Activated CD8-positive, alpha-beta memory T cell treated with anti-CD3 and anti-CD28 coated beads, Interleukin-2, amount 10 ng/mL, durations not matched to agents 7 days and 5 days (primary cell): ENCODE measurements around the gene LTB. TPM values are rescaled to one million over a fixed set of nuclear protein-coding genes. Genes with fewer than 3 reads are reported as not detected.

Source experiments
- ATAC-seq: fragments of 150-1000 bp; cut with Tn5 transposase; one replicate; pipeline ENCODE4 v1.10.0; 2021; ENCODE audit warnings: moderate library complexity
- CTCF ChIA-PET: fragments of 350-600 bp; sonication (Branson Sonifier 250); formaldehyde crosslinking; loops from one replicate; lab custom pipeline; 2021; ENCODE audit warnings: antibody characterized with exemption; lab: Charles Lee
- DNase-seq: peaks from one replicate; pipeline ENCODE4 v3.0.0-alpha.2; 2020
- H3K27ac Mint-ChIP-seq: one replicate; pipeline ENCODE4 v1.8.0; 2021; ENCODE audit warnings: mild to moderate bottlenecking, mixed read lengths
- H3K27me3 Mint-ChIP-seq: one replicate; pipeline ENCODE4 v1.8.0; 2021; ENCODE audit warnings: mixed read lengths
- H3K36me3 Mint-ChIP-seq: one replicate; pipeline ENCODE4 v1.8.0; 2021; ENCODE audit warnings: mild to moderate bottlenecking, mixed read lengths
- H3K4me1 Mint-ChIP-seq: one replicate; pipeline ENCODE4 v1.8.0; 2021; ENCODE audit warnings: mixed read lengths
- H3K4me3 Mint-ChIP-seq: one replicate; pipeline ENCODE4 v1.8.0; 2021; ENCODE audit warnings: mild to moderate bottlenecking, moderate library complexity, mixed read lengths
- H3K9me3 Mint-ChIP-seq: one replicate; pipeline ENCODE4 v1.8.0; 2022; ENCODE audit warnings: low read depth, mixed read lengths
- total RNA-seq, 2 experiments: library from RNA; stranded (reverse); gene quantifications; one replicate each; pipeline ENCODE4 v1.2.3, GENCODE V29; 2021

The LTB gene
- total RNA-seq, 2 experiments from 2014 or later = 608 to 839 TPM

DNA sequence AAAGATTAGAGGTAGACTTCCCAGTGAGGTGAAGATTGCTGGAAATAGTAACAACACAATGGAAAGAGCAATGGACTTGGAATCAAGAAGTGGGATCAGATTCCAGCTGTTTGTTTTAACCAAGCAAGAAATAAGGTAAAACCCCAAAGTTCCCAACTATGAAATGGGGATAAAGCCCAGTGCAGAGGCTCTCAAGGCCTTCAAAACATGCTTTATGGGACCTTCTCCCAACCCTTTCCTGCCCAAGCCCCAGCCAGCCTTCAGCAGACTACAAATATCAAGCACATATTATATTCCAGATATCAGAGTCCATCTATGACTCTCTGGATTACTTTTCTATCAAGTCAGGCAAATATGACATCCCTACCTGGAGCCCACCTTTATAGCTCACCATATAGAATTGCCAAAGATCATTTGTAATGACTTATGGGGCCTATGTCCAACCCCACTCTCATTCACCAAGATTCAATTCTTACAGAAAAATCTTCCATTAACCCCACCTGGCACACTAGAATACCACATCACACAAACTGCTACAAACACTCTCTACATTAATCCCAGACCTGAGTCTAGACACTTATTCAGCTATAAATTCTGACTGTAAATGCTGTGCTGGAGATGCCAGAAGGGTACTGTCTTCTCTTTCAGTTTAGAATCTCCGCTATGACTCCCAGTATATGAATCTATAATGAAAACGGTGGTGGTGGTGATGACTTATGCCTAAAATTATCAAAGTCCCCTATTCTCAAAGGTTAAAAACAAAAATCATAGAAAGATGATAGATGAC, 46.5 kb downstream of the LTB start:
- peaks cover 59% of the 10 kb centered on the region for H3K4me1 Mint-ChIP-seq
- H3K4me3 Mint-ChIP-seq = no peak overlapping the region
- ATAC-seq (no peak), DNase-seq (no peak)
- H3K36me3 Mint-ChIP-seq = peaks cover 83% of the 10 kb centered on the region
- no peaks in the 10 kb centered on the region for H3K27me3 Mint-ChIP-seq
- no peak overlapping the region for H3K27ac Mint-ChIP-seq
- CTCF ChIA-PET = no interaction called here
- no peaks in the 10 kb centered on the region for H3K9me3 Mint-ChIP-seq

DNA sequence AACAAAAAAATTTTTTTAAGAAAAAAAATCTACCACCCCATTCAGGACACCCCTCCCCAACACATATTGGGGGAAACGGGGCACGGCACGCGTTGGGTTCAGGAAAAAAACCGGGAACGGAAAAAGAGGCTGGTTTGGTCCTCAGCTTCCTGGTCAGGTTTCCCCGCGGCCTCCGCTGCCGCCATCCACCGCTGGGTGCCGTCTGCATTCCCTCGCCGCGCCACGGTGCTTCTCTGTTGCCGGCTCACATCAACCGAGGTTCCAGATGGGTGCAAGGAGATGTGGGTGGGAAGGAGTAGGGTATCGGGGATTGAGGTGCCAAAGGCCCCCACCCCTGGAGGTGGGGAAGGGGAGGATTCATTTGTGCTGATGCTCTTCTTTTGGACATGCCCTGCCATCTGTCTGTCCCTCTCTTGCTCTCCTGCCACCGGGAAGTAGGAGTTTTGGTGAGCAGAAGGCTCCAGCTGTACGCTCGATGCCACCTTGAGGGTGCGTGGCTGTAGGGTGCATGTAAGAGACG, 47.6 kb downstream of the LTB start:
- no peak for ATAC-seq
- Mint-ChIP-seq H3K4me1 (peaks cover 51% of the 10 kb centered on the region), H3K27ac (no peak overlapping the region), H3K27me3 (no peaks in the 10 kb centered on the region), H3K36me3 (peaks cover 82% of the 10 kb centered on the region), H3K9me3 (no peaks in the 10 kb centered on the region), H3K4me3 (no peak overlapping the region)
- no peak for DNase-seq
- CTCF ChIA-PET = interaction anchor here (1.0 kb wide), 1 partner anchor 41 kb away, joined by 3 read pairs; no protein-coding TSS in a partner anchor

DNA sequence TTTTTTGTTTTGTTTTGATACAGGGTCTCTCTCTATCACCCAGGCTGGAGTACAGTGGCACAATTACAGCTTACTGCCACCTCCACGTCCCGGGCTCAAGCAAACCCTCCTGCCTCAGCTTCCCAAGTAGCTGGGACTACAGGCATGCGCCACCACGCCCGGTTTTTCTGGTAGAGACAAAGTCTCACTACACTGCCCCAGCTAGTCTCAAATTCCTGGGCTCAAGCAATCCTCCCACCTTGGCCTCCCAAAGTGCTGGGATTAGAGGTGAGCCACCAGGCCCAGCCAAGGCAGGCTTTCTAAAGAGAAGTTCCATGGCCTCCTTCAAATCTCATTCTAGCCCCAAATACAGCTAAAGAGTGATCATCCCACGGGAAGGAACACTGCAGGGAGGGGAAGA, 48.2 kb downstream of the LTB start:
- ATAC-seq (no peak), DNase-seq (no peak)
- Mint-ChIP-seq H3K27me3 (no peaks in the 10 kb centered on the region), H3K4me1 (peaks cover 45% of the 10 kb centered on the region), H3K36me3 (peaks cover 76% of the 10 kb centered on the region), H3K4me3 (no peak overlapping the region), H3K27ac (no peak overlapping the region), H3K9me3 (no peaks in the 10 kb centered on the region)
- CTCF ChIA-PET = interaction anchor here (1.0 kb wide), 1 partner anchor 40 kb away, joined by 3 read pairs; no protein-coding TSS in a partner anchor

DNA sequence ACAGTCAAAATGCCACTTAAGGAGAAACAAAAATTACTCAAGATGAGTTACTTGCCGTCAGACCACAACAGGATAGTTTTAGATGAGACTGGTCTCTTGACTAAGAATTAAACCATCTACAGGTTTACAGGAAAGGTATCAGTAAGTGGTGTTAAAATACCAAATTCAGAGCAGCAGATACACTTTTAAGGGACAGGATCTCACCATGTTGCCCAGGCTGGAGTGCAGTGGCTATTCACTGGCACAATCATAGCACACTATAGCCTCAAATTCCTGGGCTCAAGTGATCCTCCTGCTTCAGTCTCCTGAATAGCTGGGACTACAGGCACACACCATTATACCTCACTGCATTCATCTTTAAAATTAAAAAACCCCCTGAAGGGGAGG, 48.8 kb downstream of the LTB start:
- Mint-ChIP-seq H3K27ac (peak overlapping the region; percentile 42), H3K27me3 (no peaks in the 10 kb centered on the region), H3K9me3 (no peaks in the 10 kb centered on the region), H3K4me1 (peaks cover 39% of the 10 kb centered on the region), H3K4me3 (no peak overlapping the region), H3K36me3 (peaks cover 71% of the 10 kb centered on the region)
- no peak for DNase-seq
- CTCF ChIA-PET = no interaction called here
- no peak for ATAC-seq

DNA sequence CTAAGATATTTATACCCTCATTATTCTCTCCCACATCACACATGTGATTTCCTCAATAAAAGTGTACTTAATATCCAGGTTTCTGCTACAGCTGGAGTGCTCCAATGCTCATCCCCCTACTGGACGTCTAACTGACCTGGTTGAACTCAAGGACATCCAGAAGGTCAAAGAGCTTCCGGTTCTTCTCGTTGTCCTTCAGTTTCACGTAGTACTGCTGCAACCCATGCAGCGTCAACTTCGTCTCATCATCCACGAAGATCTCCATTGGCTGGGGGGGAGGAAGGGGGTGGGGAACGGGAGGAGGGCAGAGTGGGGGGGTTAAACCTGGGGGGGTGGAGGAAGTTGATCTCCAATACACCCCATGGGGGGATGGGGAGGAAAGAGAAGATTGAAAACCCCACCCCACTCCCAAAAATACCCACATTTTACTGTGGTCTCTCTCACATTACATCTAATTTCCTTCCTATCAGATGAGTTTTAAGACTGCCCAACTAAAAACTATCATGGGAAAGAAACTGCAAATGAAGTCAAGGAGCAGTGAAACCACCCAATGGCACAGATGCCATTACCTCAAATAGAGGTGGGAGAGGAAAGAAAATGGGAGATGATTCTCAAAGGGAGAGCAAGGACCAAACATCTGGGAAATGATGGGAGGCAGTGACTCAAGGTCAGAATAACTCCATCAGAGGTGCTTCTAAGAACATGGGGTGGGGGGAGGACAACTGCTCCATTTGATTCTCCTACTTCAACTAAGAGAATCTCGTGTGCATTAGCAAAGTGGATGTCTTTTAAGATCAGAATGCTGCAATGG, 49.4 kb downstream of the LTB start:
- Mint-ChIP-seq H3K27me3 (no peaks in the 10 kb centered on the region), H3K9me3 (no peaks in the 10 kb centered on the region), H3K36me3 (peaks cover 67% of the 10 kb centered on the region), H3K27ac (peak overlapping the region; percentile 33), H3K4me3 (no peak overlapping the region), H3K4me1 (peaks cover 35% of the 10 kb centered on the region)
- CTCF ChIA-PET = interaction anchor here (1.1 kb wide), 1 partner anchor 38 kb away, joined by 3 read pairs; no protein-coding TSS in a partner anchor
- ATAC-seq (no peak), DNase-seq (no peak)

- H3K27me3 Mint-ChIP-seq = no peaks in the 10 kb centered on the region
- H3K4me3 Mint-ChIP-seq = no peak overlapping the region
- no peaks in the 10 kb centered on the region for H3K9me3 Mint-ChIP-seq
- H3K4me1 Mint-ChIP-seq = peaks cover 31% of the 10 kb centered on the region
- no peak overlapping the region for H3K27ac Mint-ChIP-seq
- CTCF ChIA-PET = interaction anchor here (1.0 to 1.1 kb wide), 3 partner anchors 9 to 71 kb away, joined by 3 to 5 read pairs (median 3); partner anchors contain the start of gene DDX39B
- ATAC-seq (no peak), DNase-seq (no peak)
- H3K36me3 Mint-ChIP-seq = peaks cover 62% of the 10 kb centered on the region
Measured at GRCh38 chr6:31531771-31532643, 50.2 kb downstream of the LTB start.

- peaks cover 24% of the 10 kb centered on the region for H3K4me1 Mint-ChIP-seq
- H3K27ac Mint-ChIP-seq = no peak overlapping the region
Measured at GRCh38 chr6:31531162-31531561, 51.1 kb downstream of the LTB start.

GRCh38 chr6:31530659-31531058, 51.6 kb downstream of the LTB start:
- Mint-ChIP-seq H3K27ac (no peak overlapping the region), H3K4me1 (peaks cover 19% of the 10 kb centered on the region), H3K27me3 (no peaks in the 10 kb centered on the region), H3K9me3 (no peaks in the 10 kb centered on the region), H3K36me3 (peaks cover 50% of the 10 kb centered on the region), H3K4me3 (no peak overlapping the region)
- DNase-seq (no peak), ATAC-seq (no peak)
- CTCF ChIA-PET = no interaction called here

More at GRCh38 chr6:31531162-31531561, 51.1 kb downstream of the LTB start:
- Mint-ChIP-seq H3K36me3 (peaks cover 55% of the 10 kb centered on the region), H3K9me3 (no peaks in the 10 kb centered on the region), H3K4me3 (no peak overlapping the region), H3K27me3 (no peaks in the 10 kb centered on the region)
- CTCF ChIA-PET = interaction anchor here (1.0 to 1.1 kb wide), 2 partner anchors 10 to 72 kb away, joined by 3 to 5 read pairs; partner anchors contain the start of gene DDX39B
- ATAC-seq = no peak
- no peak for DNase-seq

Other genes with a start within 250 kb of the LTB start
- gene HLA-B, start 225.2 kb downstream of the LTB start, total RNA-seq = 1,000 to 10,000 TPM; 4,786 to 5,045 TPM
- gene MICA, start 178.8 kb downstream of the LTB start, total RNA-seq = 10 to 100 TPM; 15.6 to 24.7 TPM
- gene MICB, start 84.3 kb downstream of the LTB start, total RNA-seq = 10 to 100 TPM; 44.1 to 63.8 TPM
- not detected for gene MCCD1, start 53.5 kb downstream of the LTB start, total RNA-seq
- gene DDX39B, start 40.4 kb downstream of the LTB start, total RNA-seq = 100 to 1,000 TPM; 495 to 503 TPM
- 1 to 10 TPM; 1.0 to 3.8 TPM for gene ATP6V1G2, start 35.8 kb downstream of the LTB start, total RNA-seq
- gene NFKBIL1, start 34.8 kb downstream of the LTB start, total RNA-seq = 10 to 100 TPM; 13.6 to 16.2 TPM
- 10 to 100 TPM; 21.8 to 70.0 TPM for gene LTA, start 10.1 kb downstream of the LTB start, total RNA-seq
- 10 to 100 TPM; 58.8 to 65.1 TPM for gene TNF, start 6.9 kb downstream of the LTB start, total RNA-seq
- gene LST1, start 3.9 kb upstream of the LTB start, total RNA-seq = 100 to 1,000 TPM in 1 of 2 experiments, 10 to 100 TPM in 1; 71.6 to 109 TPM
- gene NCR3, start 10.6 kb upstream of the LTB start, total RNA-seq = 100 to 1,000 TPM; 137 to 152 TPM
- gene AIF1, start 32.8 kb upstream of the LTB start, total RNA-seq = 10 to 100 TPM; 47.4 to 63.4 TPM
- gene PRRC2A, start 38.3 kb upstream of the LTB start, total RNA-seq = 100 to 1,000 TPM; 265 to 286 TPM
- 100 to 1,000 TPM; 243 to 245 TPM for gene BAG6, start 70.2 kb upstream of the LTB start, total RNA-seq
- gene APOM, start 73.5 kb upstream of the LTB start, total RNA-seq = 1 to 10 TPM; 1.9 to 3.7 TPM
- gene C6orf47, start 78.4 kb upstream of the LTB start, total RNA-seq = 10 to 100 TPM; 24.7 to 27.2 TPM
- 10 to 100 TPM; 34.9 to 41.6 TPM for gene GPANK1, start 82.6 kb upstream of the LTB start, total RNA-seq
- 100 to 1,000 TPM; 206 to 236 TPM for gene CSNK2B, start 83.7 kb upstream of the LTB start, total RNA-seq
- gene LY6G5B, start 87.6 kb upstream of the LTB start, total RNA-seq = 10 to 100 TPM; 16.1 to 25.0 TPM
- 1 to 10 TPM; 2.6 to 3.8 TPM for gene LY6G5C, start 98.6 kb upstream of the LTB start, total RNA-seq
- gene ABHD16A, start 120.9 kb upstream of the LTB start, total RNA-seq = 10 to 100 TPM; 49.0 to 56.7 TPM
- not detected for gene LY6G6F, start 124.4 kb upstream of the LTB start, total RNA-seq
- gene LY6G6D, start 132.9 kb upstream of the LTB start, total RNA-seq = not detected
- gene LY6G6C, start 139.3 kb upstream of the LTB start, total RNA-seq = not detected
- under 1 TPM; 0.20 to 0.33 TPM for gene MPIG6B, start 140.9 kb upstream of the LTB start, total RNA-seq
- 10 to 100 TPM; 13.6 to 23.4 TPM for gene DDAH2, start 146.9 kb upstream of the LTB start, total RNA-seq
- gene CLIC1, start 154.1 kb upstream of the LTB start, total RNA-seq = 100 to 1,000 TPM; 544 to 561 TPM
- 100 to 1,000 TPM in 1 of 2 experiments, 10 to 100 TPM in 1; 75.6 to 109 TPM for gene MSH5, start 157.6 kb upstream of the LTB start, total RNA-seq
- 10 to 100 TPM; 12.8 to 19.2 TPM for gene SAPCD1, start 180.2 kb upstream of the LTB start, total RNA-seq
- gene VWA7, start 194.9 kb upstream of the LTB start, total RNA-seq = 1 to 10 TPM; 5.7 to 6.4 TPM
- gene VARS1, start 213.3 kb upstream of the LTB start, total RNA-seq = 100 to 1,000 TPM; 107 to 140 TPM
- gene LSM2, start 224.5 kb upstream of the LTB start, total RNA-seq = 100 to 1,000 TPM; 124 to 129 TPM
- gene HSPA1L, start 232.9 kb upstream of the LTB start, total RNA-seq = 1 to 10 TPM; 2.9 to 3.1 TPM
- 100 to 1,000 TPM; 124 to 137 TPM for gene HSPA1A, start 233.1 kb upstream of the LTB start, total RNA-seq
- 10 to 100 TPM; 64.6 to 71.6 TPM for gene HSPA1B, start 245.3 kb upstream of the LTB start, total RNA-seq